ENCODE results near the gene NIPAL4.

GRCh38 chr5:157504053-157504452 is 44.0 kb downstream of the NIPAL4 start:
- TF ChIP-seq CTCF (IDR thresholded peaks at IDR 0.05) (no peak), POLR2AphosphoS5 (IDR thresholded peaks at IDR 0.05) (no peak)

All from stomach (tissue), 4 donors.